ENCODE data around the gene ZNF366. TPM values are rescaled to one million over a fixed set of nuclear protein-coding genes. Genes with fewer than 3 reads are reported as not detected.

ZNF366 gene
- total RNA-seq, 2 experiments from 2014 or later: not detected

DNA sequence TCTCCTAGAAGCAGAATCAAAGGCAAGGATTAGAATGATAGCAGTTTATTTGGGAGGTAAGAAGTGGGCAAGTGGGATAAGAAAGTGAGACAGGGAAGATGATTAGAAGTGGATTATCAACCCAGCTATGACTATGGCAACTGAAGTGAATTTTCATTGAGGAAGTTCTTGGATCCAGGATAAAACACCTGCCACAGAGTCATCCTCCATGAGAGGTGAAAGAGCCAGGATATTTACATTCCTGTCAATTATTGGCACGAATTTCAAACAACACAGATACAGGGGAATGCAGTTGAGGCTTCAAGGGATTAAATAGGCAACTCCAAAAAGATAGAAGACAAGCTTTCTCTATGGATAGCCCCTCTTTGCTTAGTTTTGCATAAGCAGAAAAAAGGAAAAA is 31.8 kb upstream of the ZNF366 start:
- DNase-seq: no peak
- no peak for ATAC-seq
- Mint-ChIP-seq H3K9me3 (ENCODE audit: low read depth) (no peaks in the 10 kb centered on the region), H3K27ac (no peak overlapping the region), H3K27me3 (peaks cover 24% of the 10 kb centered on the region), H3K4me1 (no peaks in the 10 kb centered on the region), H3K4me3 (no peak overlapping the region), H3K36me3 (no peaks in the 10 kb centered on the region)
- CTCF ChIA-PET: no interaction called here

DNA sequence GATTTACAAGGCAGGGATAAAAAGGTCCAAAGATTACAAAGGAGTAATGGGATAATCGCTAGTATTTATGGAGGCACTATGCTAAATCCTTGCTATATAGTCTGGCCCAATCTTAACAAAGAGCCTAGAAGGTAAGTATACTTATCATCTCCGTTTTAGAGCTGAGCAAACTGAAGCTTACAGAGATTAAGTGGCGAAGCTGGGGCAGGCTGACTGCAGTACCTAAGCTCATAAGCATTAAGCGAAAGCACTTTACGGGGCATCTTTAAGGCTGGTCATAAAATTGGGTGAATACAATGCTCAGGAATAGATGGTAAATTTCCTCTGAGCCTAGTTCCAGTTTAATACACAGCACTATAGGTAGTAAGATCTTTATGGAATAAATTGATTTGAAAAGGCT is 30.0 kb upstream of the ZNF366 start:
- Mint-ChIP-seq H3K27ac (no peak overlapping the region), H3K27me3 (peaks cover 22% of the 10 kb centered on the region), H3K9me3 (ENCODE audit: low read depth) (no peaks in the 10 kb centered on the region), H3K4me3 (no peak overlapping the region), H3K4me1 (no peaks in the 10 kb centered on the region), H3K36me3 (no peaks in the 10 kb centered on the region)
- CTCF ChIA-PET: no interaction called here
- ATAC-seq (no peak), DNase-seq (no peak)

- CTCF ChIA-PET: no interaction called here
- H3K36me3 Mint-ChIP-seq: no peaks in the 10 kb centered on the region
- ATAC-seq: no peak
These were observed 24.4 kb upstream of the ZNF366 start for GRCh38 chr5:72531496-72532190.

GRCh38 chr5:72530196-72530595 is 23.0 kb upstream of the ZNF366 start:
- Mint-ChIP-seq H3K4me1 (no peaks in the 10 kb centered on the region), H3K9me3 (ENCODE audit: low read depth) (no peaks in the 10 kb centered on the region), H3K36me3 (no peaks in the 10 kb centered on the region), H3K4me3 (no peak overlapping the region), H3K27me3 (peaks cover 2% of the 10 kb centered on the region), H3K27ac (no peak overlapping the region)
- ATAC-seq: no peak
- CTCF ChIA-PET: no interaction called here
- no peak for DNase-seq

More at GRCh38 chr5:72531496-72532190, 24.4 kb upstream of the ZNF366 start:
- Mint-ChIP-seq H3K4me1 (no peaks in the 10 kb centered on the region), H3K4me3 (no peak overlapping the region), H3K9me3 (ENCODE audit: low read depth) (no peaks in the 10 kb centered on the region), H3K27ac (no peak overlapping the region), H3K27me3 (peaks cover 6% of the 10 kb centered on the region)
- no peak for DNase-seq

GRCh38 chr5:72529383-72529782 is 22.2 kb upstream of the ZNF366 start:
- no peaks in the 10 kb centered on the region for H3K9me3 Mint-ChIP-seq (ENCODE audit: low read depth)
- H3K27me3 Mint-ChIP-seq: peaks cover 2% of the 10 kb centered on the region
- ATAC-seq (no peak), DNase-seq (no peak)
- H3K4me3 Mint-ChIP-seq: no peak overlapping the region
- CTCF ChIA-PET: no interaction called here
- H3K4me1 Mint-ChIP-seq: no peaks in the 10 kb centered on the region
- no peak overlapping the region for H3K27ac Mint-ChIP-seq
- no peaks in the 10 kb centered on the region for H3K36me3 Mint-ChIP-seq

DNA sequence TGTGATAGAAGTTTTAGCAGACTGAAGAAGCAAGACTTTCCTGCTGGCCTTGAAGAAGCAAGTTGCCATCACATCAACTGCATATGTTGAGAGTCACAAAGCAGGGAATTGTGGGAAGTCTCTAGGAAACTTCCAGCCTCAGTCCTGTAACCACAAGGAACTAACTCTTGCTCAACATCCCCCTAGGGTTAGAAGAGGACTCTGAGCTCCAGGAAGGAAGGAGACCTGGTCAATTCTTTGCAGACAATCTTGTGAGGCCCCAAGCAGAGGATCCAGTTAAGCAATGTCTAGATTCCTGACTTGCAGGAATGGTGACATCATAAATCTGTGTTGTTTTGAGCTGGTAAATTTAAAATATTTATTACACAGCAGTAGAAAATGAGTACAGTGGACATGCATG is 18.6 kb upstream of the ZNF366 start:
- CTCF ChIA-PET: interaction anchor here (0.6 kb wide), 1 partner anchor 934 kb away, joined by 4 read pairs; no protein-coding TSS in a partner anchor
- no peaks in the 10 kb centered on the region for H3K4me1 Mint-ChIP-seq
- no peak overlapping the region for H3K4me3 Mint-ChIP-seq
- ATAC-seq: no peak
- H3K27me3 Mint-ChIP-seq: peaks cover 8% of the 10 kb centered on the region
- no peak for DNase-seq
- no peak overlapping the region for H3K27ac Mint-ChIP-seq
- H3K36me3 Mint-ChIP-seq: no peaks in the 10 kb centered on the region
- no peaks in the 10 kb centered on the region for H3K9me3 Mint-ChIP-seq (ENCODE audit: low read depth)

DNA sequence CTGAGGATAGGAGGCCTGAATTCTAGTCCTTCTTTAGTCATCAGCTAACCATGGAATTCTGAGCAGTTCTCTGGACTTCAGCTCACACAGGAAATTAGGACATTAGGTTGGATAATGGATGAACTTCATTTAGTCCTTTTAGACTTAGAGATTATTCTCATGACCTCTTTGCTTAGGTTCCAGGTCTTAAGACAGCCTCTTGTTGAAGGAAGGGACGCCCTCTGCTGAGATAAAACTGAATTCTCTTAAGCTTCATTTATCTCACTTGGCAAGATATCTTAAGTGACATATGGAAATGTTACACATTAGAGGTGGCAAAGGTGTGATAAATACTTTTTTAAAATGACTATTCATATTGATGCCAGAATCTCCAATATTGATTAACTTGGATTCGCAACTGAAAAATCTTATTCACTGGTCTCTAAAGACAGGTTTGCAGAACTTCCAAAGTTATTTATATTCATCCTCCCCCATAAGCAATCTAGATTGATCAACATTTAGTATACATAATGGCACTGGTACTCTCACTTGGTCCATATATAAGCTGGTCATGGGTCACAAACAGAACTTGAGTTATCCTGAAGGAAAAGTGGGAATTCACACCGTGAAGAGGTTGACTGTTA is 16.9 kb upstream of the ZNF366 start:
- no peaks in the 10 kb centered on the region for H3K36me3 Mint-ChIP-seq
- no peak overlapping the region for H3K27ac Mint-ChIP-seq
- no peak for DNase-seq
- CTCF ChIA-PET: interaction anchor here (1.2 kb wide), 1 partner anchor 122 kb away, joined by 3 read pairs; no protein-coding TSS in a partner anchor
- H3K4me3 Mint-ChIP-seq: no peak overlapping the region
- H3K4me1 Mint-ChIP-seq: no peaks in the 10 kb centered on the region
- no peak for ATAC-seq
- H3K27me3 Mint-ChIP-seq: peaks cover 15% of the 10 kb centered on the region
- no peaks in the 10 kb centered on the region for H3K9me3 Mint-ChIP-seq (ENCODE audit: low read depth)

GRCh38 chr5:72522607-72523006 is 15.4 kb upstream of the ZNF366 start:
- Mint-ChIP-seq H3K9me3 (ENCODE audit: low read depth) (no peaks in the 10 kb centered on the region), H3K4me1 (no peaks in the 10 kb centered on the region), H3K4me3 (no peak overlapping the region), H3K27me3 (peaks cover 26% of the 10 kb centered on the region), H3K27ac (no peak overlapping the region), H3K36me3 (no peaks in the 10 kb centered on the region)
- ATAC-seq (no peak), DNase-seq (no peak)
- CTCF ChIA-PET: no interaction called here

DNA sequence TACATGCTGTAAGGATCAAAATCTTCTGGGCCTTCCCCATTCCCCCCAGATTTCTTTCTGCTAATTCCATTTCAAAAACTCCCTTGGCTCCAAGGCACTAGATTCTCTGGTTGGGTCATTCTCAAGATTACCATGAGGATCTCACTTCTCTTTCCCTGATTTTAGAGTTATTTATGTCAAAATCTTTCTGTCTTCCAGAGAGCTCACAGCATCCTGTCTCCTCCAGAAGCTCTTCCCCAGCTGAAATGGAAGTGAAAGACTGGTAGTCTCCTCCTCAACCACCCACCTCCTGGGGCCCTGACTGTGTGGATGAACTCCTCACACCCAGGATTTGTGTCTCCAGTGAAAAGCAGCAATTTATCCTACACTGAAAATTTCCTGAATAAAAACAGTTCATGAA is 11.9 kb upstream of the ZNF366 start:
- no peaks in the 10 kb centered on the region for H3K9me3 Mint-ChIP-seq (ENCODE audit: low read depth)
- H3K36me3 Mint-ChIP-seq: no peaks in the 10 kb centered on the region
- peaks cover 25% of the 10 kb centered on the region for H3K27me3 Mint-ChIP-seq
- DNase-seq (no peak), ATAC-seq (no peak)
- H3K27ac Mint-ChIP-seq: no peak overlapping the region
- CTCF ChIA-PET: no interaction called here
- H3K4me1 Mint-ChIP-seq: no peaks in the 10 kb centered on the region
- no peak overlapping the region for H3K4me3 Mint-ChIP-seq

DNA sequence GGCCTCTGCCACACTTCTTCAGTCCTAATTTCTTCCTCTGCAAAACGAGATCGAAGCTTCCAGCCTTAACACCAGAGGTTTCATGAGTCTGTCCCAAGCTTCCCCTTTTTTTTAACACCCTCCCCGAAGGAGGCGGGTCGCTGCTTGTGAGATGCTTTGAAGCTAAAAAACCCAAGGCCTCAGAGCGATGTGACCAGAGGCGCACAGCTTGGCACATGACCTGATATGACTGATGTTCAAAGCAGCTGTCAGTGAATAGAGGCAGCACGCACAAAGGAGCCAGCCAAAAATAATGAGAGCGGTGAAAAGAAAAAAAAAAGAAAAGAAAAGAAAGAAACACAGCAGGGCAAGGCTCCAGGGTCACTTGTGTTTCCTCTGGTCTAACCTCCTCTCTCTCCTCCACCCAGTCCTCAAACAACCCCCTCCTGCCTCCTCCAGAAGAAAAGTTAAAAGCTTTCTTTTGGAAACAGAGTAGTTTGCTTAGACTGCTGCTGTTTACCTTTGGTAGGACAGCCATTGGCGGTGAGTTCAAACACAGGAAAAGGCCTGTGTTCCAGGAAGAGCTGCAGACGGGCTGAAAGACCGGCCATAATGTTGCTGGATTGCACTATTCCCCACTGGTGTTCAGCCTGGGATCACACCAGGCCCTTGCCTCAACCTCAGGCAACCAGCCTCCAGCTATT is 10.9 kb upstream of the ZNF366 start:
- CTCF ChIA-PET: no interaction called here
- no peak for ATAC-seq

DNA sequence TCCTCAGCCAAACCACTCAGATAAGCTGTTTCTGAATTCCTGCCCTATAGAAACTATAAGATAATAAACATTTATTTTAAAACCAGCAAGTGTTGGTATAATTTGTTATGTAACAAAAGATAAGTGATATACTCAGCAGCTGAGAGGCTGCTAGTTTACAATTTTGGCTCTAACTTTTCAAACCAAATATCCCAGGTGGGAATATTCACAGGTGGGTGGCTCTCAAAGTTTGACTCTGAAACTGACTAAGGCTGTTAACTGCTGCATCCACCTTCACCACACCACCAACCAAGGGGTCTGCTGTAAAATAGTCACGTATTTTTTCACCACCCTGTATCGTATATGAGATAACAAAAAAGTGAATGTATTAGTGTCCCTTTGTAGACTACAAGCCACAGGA is 9.7 kb upstream of the ZNF366 start:
- CTCF ChIA-PET: no interaction called here
- Mint-ChIP-seq H3K4me1 (no peaks in the 10 kb centered on the region), H3K9me3 (ENCODE audit: low read depth) (no peaks in the 10 kb centered on the region), H3K4me3 (no peak overlapping the region), H3K27ac (no peak overlapping the region), H3K27me3 (peaks cover 33% of the 10 kb centered on the region), H3K36me3 (no peaks in the 10 kb centered on the region)
- DNase-seq (no peak), ATAC-seq (no peak)

More for the DNA sequence above, 10.9 kb upstream of the ZNF366 start:
- no peaks in the 10 kb centered on the region for H3K9me3 Mint-ChIP-seq (ENCODE audit: low read depth)
- H3K27ac Mint-ChIP-seq: no peak overlapping the region
- H3K4me1 Mint-ChIP-seq: no peaks in the 10 kb centered on the region
- no peaks in the 10 kb centered on the region for H3K36me3 Mint-ChIP-seq
- DNase-seq: no peak
- H3K27me3 Mint-ChIP-seq: peaks cover 27% of the 10 kb centered on the region
- H3K4me3 Mint-ChIP-seq: no peak overlapping the region

DNA sequence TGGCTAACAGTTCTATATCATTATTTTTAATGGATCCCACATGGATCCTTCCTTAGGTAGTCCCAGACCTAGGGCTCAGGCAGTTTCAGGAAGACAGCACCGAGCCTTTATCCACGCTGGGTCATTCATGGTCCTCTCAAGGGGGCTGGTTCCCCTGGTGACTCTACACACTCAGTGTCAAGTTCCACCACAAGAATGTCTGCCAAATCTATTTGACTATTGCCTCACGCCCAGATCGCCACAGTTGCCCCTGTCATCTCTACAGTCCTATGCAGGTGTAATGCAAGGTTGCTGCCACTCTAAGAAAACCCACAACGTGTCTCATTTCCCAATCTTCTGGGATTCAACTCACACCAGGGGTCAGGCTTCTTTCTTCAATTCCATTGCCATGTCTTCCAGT is 8.0 kb upstream of the ZNF366 start:
- CTCF ChIA-PET: no interaction called here
- Mint-ChIP-seq H3K4me1 (no peaks in the 10 kb centered on the region), H3K36me3 (no peaks in the 10 kb centered on the region), H3K27ac (no peak overlapping the region), H3K27me3 (peaks cover 34% of the 10 kb centered on the region), H3K4me3 (no peak overlapping the region), H3K9me3 (ENCODE audit: low read depth) (no peaks in the 10 kb centered on the region)
- no peak for DNase-seq
- ATAC-seq: no peak

GRCh38 chr5:72512593-72512860 is 5.3 kb upstream of the ZNF366 start:
- Mint-ChIP-seq H3K9me3 (ENCODE audit: low read depth) (no peaks in the 10 kb centered on the region), H3K36me3 (no peaks in the 10 kb centered on the region), H3K4me3 (no peak overlapping the region), H3K27ac (no peak overlapping the region), H3K4me1 (no peaks in the 10 kb centered on the region), H3K27me3 (peaks cover 16% of the 10 kb centered on the region)
- ATAC-seq: no peak
- CTCF ChIA-PET: interaction anchor here (0.5 kb wide), 1 partner anchor 180 kb away, joined by 3 read pairs; no protein-coding TSS in a partner anchor
- no peak for DNase-seq

All from activated CD8-positive, alpha-beta memory T cell treated with anti-CD3 and anti-CD28 coated beads, Interleukin-2, amount 10 ng/mL, durations not matched to agents 7 days and 5 days (primary cell).